Measurements from ENCODE around the gene SHISA4.

The SHISA4 gene

DNA sequence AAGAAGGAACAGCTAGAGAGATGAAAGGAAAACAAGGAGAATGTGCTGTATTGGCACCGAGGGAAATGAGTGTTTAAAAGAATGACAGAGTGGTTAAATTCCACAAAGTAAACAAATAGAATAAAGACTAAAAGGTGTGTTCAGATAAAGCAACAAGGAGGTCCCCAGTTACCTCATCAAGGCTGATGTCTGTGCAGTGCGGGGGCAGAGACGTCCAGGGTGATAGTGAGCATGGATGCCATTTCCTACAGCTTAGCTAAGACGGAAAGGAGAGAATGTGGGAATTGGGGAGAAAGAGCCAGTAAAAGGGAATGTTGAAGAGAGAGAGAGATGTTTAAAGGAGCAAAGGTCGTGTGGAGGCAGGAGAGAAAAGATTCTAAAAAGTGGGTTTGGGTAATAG, 42.1 kb downstream of the SHISA4 start:
- peaks cover 8% of the 10 kb centered on the region; the same call in 1 of the 2 replicates for H3K36me3 ChIP-seq
- H3K9me3 ChIP-seq (ENCODE audit: severe bottlenecking): no peaks in the 10 kb centered on the region
- no peaks in the 10 kb centered on the region for H3K27me3 ChIP-seq (ENCODE audit: insufficient read depth, low read depth, severe bottlenecking)
- no peak overlapping the region for H3K27ac ChIP-seq
- TF ChIP-seq, protein P1, sequence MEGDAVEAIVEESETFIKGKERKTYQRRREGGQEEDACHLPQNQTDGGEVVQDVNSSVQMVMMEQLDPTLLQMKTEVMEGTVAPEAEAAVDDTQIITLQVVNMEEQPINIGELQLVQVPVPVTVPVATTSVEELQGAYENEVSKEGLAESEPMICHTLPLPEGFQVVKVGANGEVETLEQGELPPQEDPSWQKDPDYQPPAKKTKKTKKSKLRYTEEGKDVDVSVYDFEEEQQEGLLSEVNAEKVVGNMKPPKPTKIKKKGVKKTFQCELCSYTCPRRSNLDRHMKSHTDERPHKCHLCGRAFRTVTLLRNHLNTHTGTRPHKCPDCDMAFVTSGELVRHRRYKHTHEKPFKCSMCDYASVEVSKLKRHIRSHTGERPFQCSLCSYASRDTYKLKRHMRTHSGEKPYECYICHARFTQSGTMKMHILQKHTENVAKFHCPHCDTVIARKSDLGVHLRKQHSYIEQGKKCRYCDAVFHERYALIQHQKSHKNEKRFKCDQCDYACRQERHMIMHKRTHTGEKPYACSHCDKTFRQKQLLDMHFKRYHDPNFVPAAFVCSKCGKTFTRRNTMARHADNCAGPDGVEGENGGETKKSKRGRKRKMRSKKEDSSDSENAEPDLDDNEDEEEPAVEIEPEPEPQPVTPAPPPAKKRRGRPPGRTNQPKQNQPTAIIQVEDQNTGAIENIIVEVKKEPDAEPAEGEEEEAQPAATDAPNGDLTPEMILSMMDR (IDR thresholded peaks at IDR 0.05; ENCODE audit: low read depth, low read length): no peak
- no peak overlapping the region for H3K4me3 ChIP-seq (ENCODE audit: low read depth, low read length)
- no peak for DNase-seq

DNA sequence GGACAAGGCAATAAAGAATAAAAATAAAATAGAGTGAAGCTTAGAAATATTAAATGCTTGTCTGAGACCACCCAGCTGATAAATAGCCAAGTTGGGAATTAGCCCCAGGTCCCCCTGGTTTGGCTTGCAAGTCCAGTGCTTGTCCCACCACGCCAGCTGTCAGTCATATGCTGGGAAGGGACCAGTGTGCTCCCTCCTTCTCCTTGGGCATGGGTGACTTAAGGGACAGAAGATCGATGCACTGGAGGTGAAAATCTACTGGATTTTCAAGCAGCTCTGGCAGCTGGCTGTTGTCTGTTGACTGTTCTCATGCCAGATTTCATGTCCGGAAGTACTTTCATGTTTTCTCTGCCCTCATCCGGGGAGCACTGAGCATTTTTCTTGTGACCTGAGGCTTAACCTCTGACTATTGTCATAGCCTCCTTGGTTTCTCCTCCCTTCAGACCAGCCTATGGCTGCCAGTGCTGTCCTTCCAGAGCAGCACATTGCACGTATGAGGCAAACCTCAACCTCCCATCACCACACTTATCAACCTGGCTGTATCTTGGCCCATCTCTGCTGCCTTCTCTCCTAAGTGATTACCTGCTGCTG, 45.2 kb downstream of the SHISA4 start:
- Histone ChIP-seq H3K27ac (peak overlapping the region; percentile 3; the same call in 1 of the 2 replicates), H3K27me3 (ENCODE audit: insufficient read depth, low read depth, severe bottlenecking) (no peaks in the 10 kb centered on the region)
- DNase-seq: peak; percentile 74

DNA sequence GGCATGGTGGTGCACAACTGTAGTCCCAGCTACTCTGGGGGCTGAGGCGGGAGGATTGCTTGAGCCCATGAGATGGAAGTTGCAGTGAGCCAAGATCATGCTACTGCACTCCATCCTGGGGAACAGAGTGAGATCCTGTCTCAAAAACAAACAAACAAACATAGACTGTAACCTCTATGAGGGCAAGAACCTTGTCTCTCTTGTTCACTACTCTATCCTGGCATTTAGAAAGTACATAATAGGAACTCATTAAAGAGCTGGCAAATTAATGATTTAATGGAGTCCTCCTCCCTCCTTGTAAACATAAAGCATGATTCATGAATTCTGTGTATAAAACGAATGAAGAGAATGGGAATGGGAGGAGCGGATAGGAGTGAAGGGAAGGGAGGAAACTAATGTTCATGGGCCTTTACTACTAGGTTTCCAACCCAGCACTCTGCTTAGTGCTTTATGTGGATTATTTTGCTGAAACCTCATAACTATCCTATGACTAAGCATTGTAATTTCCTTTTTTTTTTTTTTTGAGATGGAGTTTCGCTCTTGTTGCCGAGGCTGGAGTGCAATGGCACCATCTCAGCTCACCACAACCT, 49.0 kb downstream of the SHISA4 start:
- Histone ChIP-seq H3K36me3 (no peaks in the 10 kb centered on the region), H3K9me3 (ENCODE audit: severe bottlenecking) (no peaks in the 10 kb centered on the region), H3K27me3 (ENCODE audit: insufficient read depth, low read depth, severe bottlenecking) (no peaks in the 10 kb centered on the region), H3K4me3 (ENCODE audit: low read depth, low read length) (no peak overlapping the region; the same call in 1 of the 2 replicates), H3K27ac (peak overlapping the region; percentile 82)
- TF ChIP-seq, protein P1 (IDR thresholded peaks at IDR 0.05; ENCODE audit: low read depth, low read length): no peak
- DNase-seq: no peak

More for the DNA sequence above, 45.2 kb downstream of the SHISA4 start:
- no peak overlapping the region for H3K4me3 ChIP-seq (ENCODE audit: low read depth, low read length)
- H3K36me3 ChIP-seq: peaks cover 8% of the 10 kb centered on the region; the same call in 1 of the 2 replicates
- TF ChIP-seq, protein P1 (IDR thresholded peaks at IDR 0.05; ENCODE audit: low read depth, low read length): no peak
- no peaks in the 10 kb centered on the region for H3K9me3 ChIP-seq (ENCODE audit: severe bottlenecking)

DNA sequence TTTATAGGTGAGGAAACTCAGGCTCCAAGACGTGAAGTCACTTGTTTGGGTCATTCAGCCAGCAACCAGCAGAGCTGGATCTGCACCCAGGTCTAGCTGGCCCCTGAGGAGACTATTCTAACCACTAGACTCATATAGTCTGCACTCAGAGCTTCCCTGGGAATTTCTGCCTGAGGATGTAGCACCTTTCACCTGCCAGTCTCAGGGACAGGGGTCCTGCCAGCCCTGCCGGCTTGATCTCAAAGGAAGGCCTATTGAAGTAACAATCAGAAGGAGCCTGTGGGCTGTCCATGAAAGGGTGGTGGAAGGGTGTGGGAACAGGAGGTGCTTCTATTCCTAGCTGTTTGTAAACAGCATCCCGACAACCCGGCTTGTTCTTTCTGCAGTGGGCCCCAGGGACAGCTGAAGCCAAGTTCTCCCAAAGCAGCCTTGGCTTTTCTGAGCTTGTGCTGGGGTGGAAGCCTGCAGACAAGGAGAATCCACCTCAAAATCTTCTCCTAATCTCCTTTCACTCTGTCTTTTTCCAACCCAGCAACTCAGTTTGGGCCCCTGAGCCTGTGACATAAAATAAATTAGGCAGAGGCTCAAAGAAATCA, 49.8 kb downstream of the SHISA4 start:
- TF ChIP-seq, protein P1 (IDR thresholded peaks at IDR 0.05; ENCODE audit: low read depth, low read length): no peak
- H3K4me3 ChIP-seq (ENCODE audit: low read depth, low read length): peak overlapping the region; percentile 27
- peak overlapping the region; percentile 82 for H3K27ac ChIP-seq
- no peaks in the 10 kb centered on the region for H3K36me3 ChIP-seq
- H3K27me3 ChIP-seq (ENCODE audit: insufficient read depth, low read depth, severe bottlenecking): no peaks in the 10 kb centered on the region
- no peaks in the 10 kb centered on the region for H3K9me3 ChIP-seq (ENCODE audit: severe bottlenecking)
- peak; percentile 95 for DNase-seq

DNA sequence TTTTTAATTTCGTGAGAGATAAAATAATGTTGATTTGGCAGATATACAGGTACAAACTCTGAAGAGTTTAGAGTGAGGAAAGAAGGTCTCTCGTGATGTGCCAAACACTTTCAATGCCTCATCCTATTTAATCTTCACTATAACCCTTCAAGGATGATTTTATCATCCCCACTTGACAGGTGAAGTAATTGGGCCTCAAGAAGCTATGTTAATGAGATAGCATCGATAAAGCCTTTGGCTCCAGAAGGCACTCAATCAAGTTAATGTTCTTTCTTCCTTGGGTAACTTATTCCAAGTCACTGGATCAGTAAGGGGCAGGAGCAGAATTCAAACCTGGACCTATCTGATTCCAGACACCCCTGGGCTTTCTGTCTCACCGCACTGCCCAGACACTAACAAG, 50.5 kb downstream of the SHISA4 start:
- Histone ChIP-seq H3K36me3 (no peaks in the 10 kb centered on the region), H3K27ac (peak overlapping the region; percentile 82), H3K27me3 (ENCODE audit: insufficient read depth, low read depth, severe bottlenecking) (no peaks in the 10 kb centered on the region), H3K9me3 (ENCODE audit: severe bottlenecking) (no peaks in the 10 kb centered on the region), H3K4me3 (ENCODE audit: low read depth, low read length) (peak overlapping the region; percentile 11)
- DNase-seq: peak; percentile 90
- TF ChIP-seq, protein P1 (IDR thresholded peaks at IDR 0.05; ENCODE audit: low read depth, low read length): no peak
